Measurements from ENCODE around the gene MAP6. TPM values are rescaled to one million over a fixed set of nuclear protein-coding genes. Genes with fewer than 3 reads are reported as not detected.

MAP6 gene
- total and polyA plus RNA-seq, 9 of the 15 experiments (the other 6 are each of a cell fraction or from before 2014, with no cell fraction given): not detected

DNA sequence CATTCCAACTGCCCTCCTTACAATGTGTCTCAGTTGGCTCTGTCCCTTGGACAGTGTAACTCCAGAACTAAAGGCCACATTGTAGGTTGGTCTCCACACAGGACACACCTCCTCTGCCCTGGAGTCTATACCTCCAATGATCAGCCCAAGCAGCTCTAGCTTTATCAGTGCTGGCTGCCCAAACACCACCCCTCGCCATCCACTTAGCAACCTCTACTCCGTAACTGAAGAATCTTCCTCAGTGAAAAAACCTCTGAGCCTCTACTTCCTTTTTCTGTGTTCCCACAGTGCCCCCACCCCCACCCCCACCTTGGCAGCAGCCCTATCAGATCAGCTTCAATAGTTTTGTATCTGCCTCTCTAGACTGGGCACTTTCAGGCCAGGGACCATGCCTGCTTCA, 73.4 kb downstream of the MAP6 start (continued):
- TF ChIP-seq, protein P1, sequence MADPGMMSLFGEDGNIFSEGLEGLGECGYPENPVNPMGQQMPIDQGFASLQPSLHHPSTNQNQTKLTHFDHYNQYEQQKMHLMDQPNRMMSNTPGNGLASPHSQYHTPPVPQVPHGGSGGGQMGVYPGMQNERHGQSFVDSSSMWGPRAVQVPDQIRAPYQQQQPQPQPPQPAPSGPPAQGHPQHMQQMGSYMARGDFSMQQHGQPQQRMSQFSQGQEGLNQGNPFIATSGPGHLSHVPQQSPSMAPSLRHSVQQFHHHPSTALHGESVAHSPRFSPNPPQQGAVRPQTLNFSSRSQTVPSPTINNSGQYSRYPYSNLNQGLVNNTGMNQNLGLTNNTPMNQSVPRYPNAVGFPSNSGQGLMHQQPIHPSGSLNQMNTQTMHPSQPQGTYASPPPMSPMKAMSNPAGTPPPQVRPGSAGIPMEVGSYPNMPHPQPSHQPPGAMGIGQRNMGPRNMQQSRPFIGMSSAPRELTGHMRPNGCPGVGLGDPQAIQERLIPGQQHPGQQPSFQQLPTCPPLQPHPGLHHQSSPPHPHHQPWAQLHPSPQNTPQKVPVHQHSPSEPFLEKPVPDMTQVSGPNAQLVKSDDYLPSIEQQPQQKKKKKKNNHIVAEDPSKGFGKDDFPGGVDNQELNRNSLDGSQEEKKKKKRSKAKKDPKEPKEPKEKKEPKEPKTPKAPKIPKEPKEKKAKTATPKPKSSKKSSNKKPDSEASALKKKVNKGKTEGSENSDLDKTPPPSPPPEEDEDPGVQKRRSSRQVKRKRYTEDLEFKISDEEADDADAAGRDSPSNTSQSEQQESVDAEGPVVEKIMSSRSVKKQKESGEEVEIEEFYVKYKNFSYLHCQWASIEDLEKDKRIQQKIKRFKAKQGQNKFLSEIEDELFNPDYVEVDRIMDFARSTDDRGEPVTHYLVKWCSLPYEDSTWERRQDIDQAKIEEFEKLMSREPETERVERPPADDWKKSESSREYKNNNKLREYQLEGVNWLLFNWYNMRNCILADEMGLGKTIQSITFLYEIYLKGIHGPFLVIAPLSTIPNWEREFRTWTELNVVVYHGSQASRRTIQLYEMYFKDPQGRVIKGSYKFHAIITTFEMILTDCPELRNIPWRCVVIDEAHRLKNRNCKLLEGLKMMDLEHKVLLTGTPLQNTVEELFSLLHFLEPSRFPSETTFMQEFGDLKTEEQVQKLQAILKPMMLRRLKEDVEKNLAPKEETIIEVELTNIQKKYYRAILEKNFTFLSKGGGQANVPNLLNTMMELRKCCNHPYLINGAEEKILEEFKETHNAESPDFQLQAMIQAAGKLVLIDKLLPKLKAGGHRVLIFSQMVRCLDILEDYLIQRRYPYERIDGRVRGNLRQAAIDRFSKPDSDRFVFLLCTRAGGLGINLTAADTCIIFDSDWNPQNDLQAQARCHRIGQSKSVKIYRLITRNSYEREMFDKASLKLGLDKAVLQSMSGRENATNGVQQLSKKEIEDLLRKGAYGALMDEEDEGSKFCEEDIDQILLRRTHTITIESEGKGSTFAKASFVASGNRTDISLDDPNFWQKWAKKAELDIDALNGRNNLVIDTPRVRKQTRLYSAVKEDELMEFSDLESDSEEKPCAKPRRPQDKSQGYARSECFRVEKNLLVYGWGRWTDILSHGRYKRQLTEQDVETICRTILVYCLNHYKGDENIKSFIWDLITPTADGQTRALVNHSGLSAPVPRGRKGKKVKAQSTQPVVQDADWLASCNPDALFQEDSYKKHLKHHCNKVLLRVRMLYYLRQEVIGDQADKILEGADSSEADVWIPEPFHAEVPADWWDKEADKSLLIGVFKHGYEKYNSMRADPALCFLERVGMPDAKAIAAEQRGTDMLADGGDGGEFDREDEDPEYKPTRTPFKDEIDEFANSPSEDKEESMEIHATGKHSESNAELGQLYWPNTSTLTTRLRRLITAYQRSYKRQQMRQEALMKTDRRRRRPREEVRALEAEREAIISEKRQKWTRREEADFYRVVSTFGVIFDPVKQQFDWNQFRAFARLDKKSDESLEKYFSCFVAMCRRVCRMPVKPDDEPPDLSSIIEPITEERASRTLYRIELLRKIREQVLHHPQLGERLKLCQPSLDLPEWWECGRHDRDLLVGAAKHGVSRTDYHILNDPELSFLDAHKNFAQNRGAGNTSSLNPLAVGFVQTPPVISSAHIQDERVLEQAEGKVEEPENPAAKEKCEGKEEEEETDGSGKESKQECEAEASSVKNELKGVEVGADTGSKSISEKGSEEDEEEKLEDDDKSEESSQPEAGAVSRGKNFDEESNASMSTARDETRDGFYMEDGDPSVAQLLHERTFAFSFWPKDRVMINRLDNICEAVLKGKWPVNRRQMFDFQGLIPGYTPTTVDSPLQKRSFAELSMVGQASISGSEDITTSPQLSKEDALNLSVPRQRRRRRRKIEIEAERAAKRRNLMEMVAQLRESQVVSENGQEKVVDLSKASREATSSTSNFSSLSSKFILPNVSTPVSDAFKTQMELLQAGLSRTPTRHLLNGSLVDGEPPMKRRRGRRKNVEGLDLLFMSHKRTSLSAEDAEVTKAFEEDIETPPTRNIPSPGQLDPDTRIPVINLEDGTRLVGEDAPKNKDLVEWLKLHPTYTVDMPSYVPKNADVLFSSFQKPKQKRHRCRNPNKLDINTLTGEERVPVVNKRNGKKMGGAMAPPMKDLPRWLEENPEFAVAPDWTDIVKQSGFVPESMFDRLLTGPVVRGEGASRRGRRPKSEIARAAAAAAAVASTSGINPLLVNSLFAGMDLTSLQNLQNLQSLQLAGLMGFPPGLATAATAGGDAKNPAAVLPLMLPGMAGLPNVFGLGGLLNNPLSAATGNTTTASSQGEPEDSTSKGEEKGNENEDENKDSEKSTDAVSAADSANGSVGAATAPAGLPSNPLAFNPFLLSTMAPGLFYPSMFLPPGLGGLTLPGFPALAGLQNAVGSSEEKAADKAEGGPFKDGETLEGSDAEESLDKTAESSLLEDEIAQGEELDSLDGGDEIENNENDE (IDR thresholded peaks at IDR 0.05; ENCODE audit: low read depth, low read length): no peak
- TF ChIP-seq, protein P2, sequence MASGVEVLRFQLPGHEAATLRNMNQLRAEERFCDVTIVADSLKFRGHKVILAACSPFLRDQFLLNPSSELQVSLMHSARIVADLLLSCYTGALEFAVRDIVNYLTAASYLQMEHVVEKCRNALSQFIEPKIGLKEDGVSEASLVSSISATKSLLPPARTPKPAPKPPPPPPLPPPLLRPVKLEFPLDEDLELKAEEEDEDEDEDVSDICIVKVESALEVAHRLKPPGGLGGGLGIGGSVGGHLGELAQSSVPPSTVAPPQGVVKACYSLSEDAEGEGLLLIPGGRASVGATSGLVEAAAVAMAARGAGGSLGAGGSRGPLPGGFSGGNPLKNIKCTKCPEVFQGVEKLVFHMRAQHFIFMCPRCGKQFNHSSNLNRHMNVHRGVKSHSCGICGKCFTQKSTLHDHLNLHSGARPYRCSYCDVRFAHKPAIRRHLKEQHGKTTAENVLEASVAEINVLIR (CRISPR knock-in tag; IDR thresholded peaks at IDR 0.05): no peak
- TF ChIP-seq CLOCK (CRISPR knock-in tag; IDR thresholded peaks at IDR 0.05; ENCODE audit: borderline replicate concordance) (no peak), HNRNPK (IDR thresholded peaks at IDR 0.05; ENCODE audit: low read depth, low read length, poor library complexity, severe bottlenecking) (no peak), TFAM (CRISPR knock-in tag; conservative IDR thresholded peaks at IDR 0.05) (no peak), ZNF57 (CRISPR knock-in tag; IDR thresholded peaks at IDR 0.05) (no peak), KLF13 (tag; IDR thresholded peaks at IDR 0.05; ENCODE audit: borderline replicate concordance, low read depth) (no peak), EGR1 (conservative IDR thresholded peaks at IDR 0.05) (no peak), ZNF24 (IDR thresholded peaks at IDR 0.05) (no peak), ETV6 (IDR thresholded peaks at IDR 0.05; ENCODE audit: borderline replicate concordance in 1 of 2, low read depth in 2 of 2, low read length in 1 of 2) (no peak), ETV6 (CRISPR knock-in tag; IDR thresholded peaks at IDR 0.05; ENCODE audit: borderline replicate concordance) (no peak), GATAD2A (IDR thresholded peaks at IDR 0.05) (no peak), MCM7 (IDR thresholded peaks at IDR 0.05) (no peak)

All from K562 (cell line).